MM.1S (cell line): ENCODE results near the gene PYGO2.

ENCODE experiments used
- CTCF ChIP-seq: fragments of 300-600 bp; sonication (generic); IDR thresholded peaks from 2 replicates; pipeline ENCODE4 v1.5.1; 2016; ENCODE audit warnings: antibody characterized with exemption, low read length, mixed read lengths
- EZH2phosphoT487 ChIP-seq: fragments of 300-600 bp; sonication (generic); IDR thresholded peaks from 2 replicates; pipeline ENCODE4 v1.6.1; 2018; ENCODE audit warnings: antibody characterized with exemption, low read length

GRCh38 chr1:154974102-154974807 lies 12.7 kb upstream of the PYGO2 start, which contains the start of gene CKS1B:
- no peak for TF ChIP-seq CTCF
- no peak for TF ChIP-seq EZH2phosphoT487
